Effector CD8-positive, alpha-beta T cell (primary cell): Measurements from ENCODE around the gene MAP3K14.
A peak's percentile ranks its signal among the peaks of the same experiment; 100 is the strongest.

Source experiments
- DNase-seq: peaks from one replicate; lab custom pipeline; 2025; lab: John Stamatoyannopoulos, UW

Gene MAP3K14

DNA sequence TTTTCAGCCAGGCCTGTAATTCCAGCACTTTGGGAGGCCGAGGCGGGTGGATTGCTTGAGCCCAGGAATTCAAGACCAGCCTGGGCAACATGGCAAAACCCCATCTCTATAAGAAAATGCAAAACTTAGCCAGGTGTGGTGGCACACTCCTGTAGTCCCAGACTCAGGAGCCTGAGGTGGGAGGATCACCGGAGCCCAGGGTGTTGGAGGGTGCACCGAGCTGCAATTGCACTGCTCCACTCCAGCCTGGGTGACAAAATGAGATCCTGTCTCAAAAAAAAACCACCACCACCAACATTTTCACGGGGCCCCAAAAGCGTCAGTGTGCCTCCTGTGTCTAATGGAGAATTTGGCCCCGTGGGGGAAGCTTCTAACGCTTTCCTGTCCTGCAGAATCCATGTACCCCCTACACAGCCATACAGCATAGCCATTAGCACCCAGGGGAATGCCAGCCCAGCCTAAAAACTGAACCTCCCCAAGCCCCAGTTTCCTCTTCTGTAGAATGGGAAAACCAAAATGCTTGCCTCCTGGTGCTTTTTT is 22.2 kb upstream of the MAP3K14 start:
- no peak for DNase-seq

DNA sequence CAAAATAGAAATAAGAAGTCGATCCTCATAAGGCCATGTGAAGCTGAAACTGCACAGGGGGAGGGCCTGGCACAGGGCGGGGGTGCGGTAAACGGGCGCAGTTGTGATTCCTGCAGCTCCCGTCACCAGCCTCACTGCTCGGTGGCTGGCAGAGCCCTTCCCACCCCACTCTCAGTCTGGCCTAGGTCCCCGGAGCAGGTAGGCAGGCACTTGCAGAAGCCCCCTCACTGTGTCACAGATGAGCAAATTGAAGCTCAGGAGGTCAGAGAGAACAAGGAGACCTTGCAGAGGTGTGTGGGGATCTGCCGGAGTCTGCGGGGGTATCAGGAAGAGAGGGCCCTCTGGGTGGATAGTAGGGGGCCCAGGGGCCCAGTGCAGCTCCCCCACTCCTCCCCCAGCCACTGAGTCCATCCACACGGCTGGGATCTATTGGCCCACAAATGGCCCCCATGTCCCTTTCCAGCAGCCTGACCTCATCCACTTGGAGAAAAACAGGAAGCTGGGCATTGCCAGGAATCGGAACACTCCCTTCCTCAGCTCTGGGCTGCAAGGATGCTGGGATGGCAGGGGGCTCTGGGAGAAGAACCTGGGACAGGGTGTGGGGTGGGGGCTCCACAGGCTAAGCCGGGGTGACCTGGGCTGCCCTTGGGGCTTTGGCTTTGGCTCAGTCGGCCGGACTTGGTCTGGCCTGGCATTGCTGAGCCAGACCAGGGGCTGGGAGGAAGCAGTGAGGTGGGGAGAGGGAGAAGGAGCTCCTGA is 21.4 kb upstream of the MAP3K14 start:
- no peak for DNase-seq

GRCh38 chr17:45336390-45337182 is 19.8 kb upstream of the MAP3K14 start:
- DNase-seq = no peak

GRCh38 chr17:45335721-45336120 is 18.9 kb upstream of the MAP3K14 start:
- DNase-seq = no peak

- DNase-seq = no peak
These were observed 18.2 kb upstream of the MAP3K14 start for GRCh38 chr17:45334701-45335677.

- no peak for DNase-seq
These were observed 17.4 kb upstream of the MAP3K14 start for GRCh38 chr17:45334231-45334630.

DNA sequence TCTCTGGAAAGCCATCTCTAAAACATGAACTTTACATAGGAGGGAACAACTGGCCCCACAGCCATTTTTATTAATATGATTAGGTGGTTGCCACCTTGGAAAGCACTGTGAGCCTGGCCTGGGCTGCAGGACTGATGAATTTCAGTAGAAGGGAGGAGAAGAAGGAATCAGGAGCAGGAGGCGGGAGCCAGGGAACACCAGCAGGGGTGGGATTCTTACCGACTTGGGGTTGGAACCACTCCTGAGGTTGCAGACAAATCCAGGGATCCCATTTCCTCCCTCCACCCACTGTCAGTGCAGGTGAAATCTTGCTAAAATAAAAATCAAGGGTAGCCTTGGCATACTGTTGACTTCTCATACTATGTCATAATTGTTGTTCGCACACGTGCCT is 16.9 kb upstream of the MAP3K14 start:
- no peak for DNase-seq

DNA sequence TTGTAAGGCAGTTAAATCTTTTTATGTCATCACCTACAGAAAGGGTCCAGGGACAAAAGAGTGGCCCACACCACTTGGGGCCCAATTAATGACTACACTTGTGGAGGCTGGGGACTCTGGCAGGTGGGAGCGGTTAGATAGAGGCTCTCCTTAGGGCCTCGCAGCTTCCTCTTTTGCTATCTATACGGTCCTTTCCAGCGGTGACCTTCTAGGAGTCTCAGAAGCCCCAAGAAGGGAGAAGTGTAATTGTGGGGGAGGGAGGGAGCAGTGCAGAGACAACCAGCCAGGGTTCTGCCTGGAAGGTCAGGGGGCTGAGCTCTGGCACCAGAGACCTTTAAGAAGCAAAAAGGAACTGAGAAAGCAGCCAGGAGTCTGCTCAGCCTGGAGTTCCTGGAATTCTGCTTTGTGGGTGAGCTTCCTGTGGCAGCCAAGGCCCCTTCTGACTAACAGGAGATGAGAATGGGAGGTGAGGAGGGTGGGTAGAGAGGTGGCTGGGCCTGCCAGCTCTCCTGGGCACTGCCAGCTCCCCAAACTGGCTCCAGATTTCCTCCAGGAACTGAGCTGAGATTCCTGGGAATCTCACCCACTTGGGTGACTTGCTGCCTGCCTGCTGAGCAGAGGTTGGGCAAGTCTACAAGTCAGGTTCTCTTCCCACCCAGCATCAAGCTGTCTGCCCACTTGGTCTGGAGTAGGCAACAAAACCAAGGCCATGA is 16.3 kb upstream of the MAP3K14 start:
- no peak for DNase-seq

DNA sequence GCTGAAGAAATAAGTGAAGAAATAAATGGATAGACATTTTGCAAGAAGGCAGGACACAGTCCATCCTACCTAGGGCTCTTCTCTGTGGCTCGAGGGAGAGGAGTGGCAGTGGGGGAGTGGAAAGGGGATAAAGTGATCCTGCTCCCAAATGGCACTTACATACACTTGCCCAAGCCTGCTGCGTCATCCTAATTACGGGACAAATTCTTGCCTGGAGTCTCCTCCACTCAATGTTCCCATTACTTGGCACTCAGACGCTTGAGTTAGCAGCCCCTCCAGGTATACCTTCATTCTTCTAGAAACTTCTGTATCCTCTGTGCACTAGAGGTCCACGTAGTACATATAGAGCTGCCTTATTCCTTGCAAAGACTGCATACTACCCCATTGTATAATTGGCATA is 15.7 kb upstream of the MAP3K14 start:
- DNase-seq = no peak

DNA sequence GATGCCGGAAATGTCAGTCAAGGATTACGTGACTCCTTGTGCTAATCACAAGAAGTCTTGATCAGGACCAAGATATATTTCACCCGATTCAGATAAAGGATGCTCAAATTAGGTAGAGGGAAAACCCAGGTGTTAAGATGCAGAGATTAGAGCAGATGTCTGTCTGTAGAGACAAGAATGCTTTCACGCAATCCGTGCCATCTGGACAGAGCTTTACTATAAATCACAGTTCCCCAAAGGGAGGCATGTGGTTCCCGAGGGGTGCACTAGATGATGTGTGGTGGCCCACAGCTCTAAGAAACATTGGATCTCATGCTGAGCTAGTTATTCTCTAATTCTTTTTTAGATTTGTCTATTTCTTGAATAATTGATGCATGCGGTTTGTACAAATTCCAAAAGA is 9.8 kb upstream of the MAP3K14 start:
- no peak for DNase-seq

DNA sequence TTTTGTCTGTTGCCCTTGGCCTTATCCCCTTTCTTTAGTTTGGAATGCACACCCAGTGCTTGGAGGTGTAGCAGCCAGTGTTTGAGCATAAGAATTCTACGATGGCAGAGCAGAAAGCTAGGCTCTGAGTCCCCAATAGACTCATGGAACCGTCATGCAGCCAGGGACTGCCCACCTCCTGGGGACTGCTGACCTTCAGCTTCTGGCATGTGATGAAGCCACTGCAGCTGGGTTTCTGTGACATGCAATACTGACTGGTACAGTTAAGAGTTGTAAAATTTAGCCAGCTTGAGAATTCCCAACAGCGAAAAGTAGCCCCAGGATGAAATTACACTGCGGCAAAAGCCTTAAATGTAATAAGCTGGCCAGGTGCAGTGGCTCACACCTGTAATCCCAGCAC is 9.0 kb upstream of the MAP3K14 start:
- DNase-seq = no peak

- DNase-seq = no peak
These were observed 7.5 kb upstream of the MAP3K14 start for GRCh38 chr17:45324336-45324735.

DNA sequence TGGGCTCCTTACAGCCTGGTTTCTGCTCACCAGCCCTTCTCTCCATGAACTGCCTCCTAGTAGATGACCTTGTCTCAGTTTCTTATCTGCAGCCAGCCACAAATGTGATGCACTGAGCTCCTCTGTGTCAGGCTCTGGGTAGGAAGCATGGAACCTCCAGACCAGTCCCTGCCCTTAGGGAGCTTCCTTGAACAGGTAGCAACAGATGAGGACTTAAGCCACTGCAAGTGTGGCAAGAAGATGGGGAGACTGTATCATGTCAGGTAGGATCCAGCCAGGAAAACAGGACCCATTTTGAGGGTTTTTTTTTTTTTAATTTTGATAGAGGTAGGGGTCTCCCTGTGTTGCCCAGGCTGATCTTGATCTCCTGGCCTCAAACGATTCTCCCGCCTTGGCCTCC is 5.3 kb upstream of the MAP3K14 start:
- no peak for DNase-seq

- no peak for DNase-seq
These were observed 4.2 kb upstream of the MAP3K14 start for GRCh38 chr17:45320931-45321461.

DNA sequence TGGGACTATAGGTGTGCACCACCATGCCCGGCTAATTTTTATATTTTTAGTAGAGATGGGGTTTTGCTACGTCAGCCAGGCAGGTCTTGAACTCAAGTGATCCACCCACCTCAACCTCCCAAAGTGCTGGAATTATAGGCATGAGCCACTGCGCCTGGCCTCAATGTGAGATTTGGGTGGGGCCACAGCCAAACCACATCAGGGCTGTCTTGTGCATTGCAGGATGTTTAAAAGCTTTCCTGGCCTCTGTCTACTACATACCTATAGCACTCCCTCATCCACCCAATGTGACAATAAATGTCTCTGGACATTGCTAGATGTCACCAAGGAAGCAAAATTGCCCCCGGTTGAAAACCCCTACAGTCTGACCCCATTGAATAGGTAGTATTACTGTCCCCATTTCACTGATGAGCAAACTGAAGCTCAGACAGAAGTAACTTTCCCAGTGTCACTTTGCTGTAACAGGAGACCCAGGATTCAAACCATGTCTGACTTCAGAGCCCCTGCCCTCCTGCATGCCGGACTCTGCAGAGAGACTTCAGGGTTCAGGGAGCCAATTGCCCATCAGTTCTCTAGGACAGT is 3.6 kb upstream of the MAP3K14 start:
- no peak for DNase-seq

- DNase-seq = no peak
These were observed 2.5 kb upstream of the MAP3K14 start for GRCh38 chr17:45319239-45319703.

- no peak for DNase-seq
These were observed 1.9 kb upstream of the MAP3K14 start for GRCh38 chr17:45318561-45319230.

GRCh38 chr17:45317111-45317928 is 500 bp upstream of the MAP3K14 start:
- DNase-seq = peak; percentile 100
